Fibroblast of pulmonary artery (primary cell): ENCODE measurements around the gene USP3.
"Not testable (repeated sequence)": the region's sequence is repeated elsewhere in the genome, so short reads cannot be mapped to it uniquely, and the experiment has no call there.

Experiments
- DNase-seq: peaks from one replicate; pipeline ENCODE4 v3.0.0-alpha.2; 2010; ENCODE audit warnings: low read depth
- H3K4me3 ChIP-seq: replicated peaks from 2 replicates; pipeline ENCODE4 v1.5.1; 2011; ENCODE audit warnings: low read depth, mild to moderate bottlenecking, control low read depth, low read length, moderate library complexity
- CTCF ChIP-seq: IDR thresholded peaks from 2 replicates; pipeline ENCODE4 v1.5.1; 2011; ENCODE audit warnings: mild to moderate bottlenecking, control low read depth, low read length, inconsistent platforms; ENCODE audit errors: missing control alignments

USP3 gene

GRCh38 chr15:63483521-63484371, 20.6 kb upstream of the USP3 start:
- no peak for TF ChIP-seq CTCF
- DNase-seq = peak; percentile 90
- H3K4me3 ChIP-seq = no peak overlapping the region

- TF ChIP-seq CTCF = no peak
- DNase-seq = no peak
- H3K4me3 ChIP-seq = no peak overlapping the region
These were observed 19.8 kb upstream of the USP3 start for GRCh38 chr15:63484433-63485186.

GRCh38 chr15:63487076-63487757, 17.2 kb upstream of the USP3 start:
- peak; percentile 81 for DNase-seq
- no peak overlapping the region for H3K4me3 ChIP-seq

GRCh38 chr15:63487758-63488397, 16.5 kb upstream of the USP3 start:
- not testable (repeated sequence) for DNase-seq, H3K4me3 ChIP-seq

More at GRCh38 chr15:63487076-63487757, 17.2 kb upstream of the USP3 start:
- TF ChIP-seq CTCF = peak; percentile 98

GRCh38 chr15:63488398-63488960, 15.9 kb upstream of the USP3 start:
- DNase-seq = no peak
- H3K4me3 ChIP-seq = no peak overlapping the region
- TF ChIP-seq CTCF = no peak

GRCh38 chr15:63489352-63489751, 15.0 kb upstream of the USP3 start:
- TF ChIP-seq CTCF = no peak
- H3K4me3 ChIP-seq = no peak overlapping the region
- DNase-seq = no peak
